Measurements from ENCODE around the gene DDX17.
"Not testable (repeated sequence)": the region's sequence is repeated elsewhere in the genome, so short reads cannot be mapped to it uniquely, and the experiment has no call there.

Gene DDX17

GRCh38 chr22:38494498-38494897 is 11.6 kb downstream of the DDX17 start:
- in situ Hi-C loops (cut with HindIII; ENCODE audit: low sequenced_read_pairs): no loop called here

- in situ Hi-C loops (cut with HindIII; ENCODE audit: low sequenced_read_pairs): no loop called here
These were observed 14.3 kb downstream of the DDX17 start for GRCh38 chr22:38491707-38492348.

GRCh38 chr22:38490915-38491314 is 15.2 kb downstream of the DDX17 start:
- in situ Hi-C loops (cut with HindIII; ENCODE audit: low sequenced_read_pairs): no loop called here

GRCh38 chr22:38490475-38490874 is 15.6 kb downstream of the DDX17 start:
- in situ Hi-C loops (cut with HindIII; ENCODE audit: low sequenced_read_pairs): no loop called here

GRCh38 chr22:38489561-38490145 is 16.5 kb downstream of the DDX17 start:
- in situ Hi-C loops (cut with HindIII; ENCODE audit: low sequenced_read_pairs): no loop called here

GRCh38 chr22:38489142-38489541 is 17.0 kb downstream of the DDX17 start:
- in situ Hi-C loops (cut with HindIII; ENCODE audit: low sequenced_read_pairs): no loop called here

GRCh38 chr22:38487946-38488345 is 18.2 kb downstream of the DDX17 start:
- in situ Hi-C loops (cut with HindIII; ENCODE audit: low sequenced_read_pairs): no loop called here

GRCh38 chr22:38485783-38486182 is 20.3 kb downstream of the DDX17 start:
- in situ Hi-C loops (cut with HindIII; ENCODE audit: low sequenced_read_pairs): no loop called here

- in situ Hi-C loops (cut with HindIII; ENCODE audit: low sequenced_read_pairs): no loop called here
These were observed 21.9 kb downstream of the DDX17 start for GRCh38 chr22:38484244-38484643.

GRCh38 chr22:38482662-38483308 is 23.3 kb downstream of the DDX17 start:
- in situ Hi-C loops (cut with HindIII; ENCODE audit: low sequenced_read_pairs): no loop called here

- in situ Hi-C loops (cut with HindIII; ENCODE audit: low sequenced_read_pairs): no loop called here
These were observed 24.2 kb downstream of the DDX17 start for GRCh38 chr22:38481871-38482332.

- in situ Hi-C loops (cut with HindIII; ENCODE audit: low sequenced_read_pairs): no loop called here
These were observed 24.8 kb downstream of the DDX17 start for GRCh38 chr22:38481162-38481870.

- in situ Hi-C loops (cut with HindIII; ENCODE audit: low sequenced_read_pairs): no loop called here
These were observed 26.8 kb downstream of the DDX17 start for GRCh38 chr22:38479096-38479837.

- in situ Hi-C loops (cut with HindIII; ENCODE audit: low sequenced_read_pairs): no loop called here
These were observed 28.5 kb downstream of the DDX17 start for GRCh38 chr22:38477585-38477984.

- in situ Hi-C loops (cut with HindIII; ENCODE audit: low sequenced_read_pairs): no loop called here
These were observed 32.0 kb downstream of the DDX17 start for GRCh38 chr22:38474003-38474607.

- in situ Hi-C loops (cut with HindIII; ENCODE audit: low sequenced_read_pairs): no loop called here
These were observed 34.9 kb downstream of the DDX17 start for GRCh38 chr22:38471237-38471636.

- in situ Hi-C loops (cut with HindIII; ENCODE audit: low sequenced_read_pairs): not testable (repeated sequence)
These were observed 35.9 kb downstream of the DDX17 start for GRCh38 chr22:38470179-38470578.

GRCh38 chr22:38469306-38469781 is 36.8 kb downstream of the DDX17 start:
- in situ Hi-C loops (cut with HindIII; ENCODE audit: low sequenced_read_pairs): no loop called here

GRCh38 chr22:38468443-38469305 is 37.4 kb downstream of the DDX17 start:
- in situ Hi-C loops (cut with HindIII; ENCODE audit: low sequenced_read_pairs): no loop called here

All from DLD1 (cell line).